RWPE2 (cell line): Measurements from ENCODE around the gene ZNF213.

ENCODE experiments used
- ATAC-seq: fragments of 200-7000 bp; cut with Tn5 transposase; 3 replicates; pipeline ENCODE4 v1.9.1; 2021; ENCODE audit warnings: low read depth
- DNase-seq: peaks from one replicate; pipeline ENCODE4 v3.0.0-alpha.2; 2020; ENCODE audit warnings: low spot score
- H3K27ac ChIP-seq: fragments of 450-650 bp; 2 replicates; pipeline ENCODE4 v1.5.1; 2017; ENCODE audit warnings: mild to moderate bottlenecking; ENCODE audit not compliant: poor library complexity, severe bottlenecking
- H3K27me3 ChIP-seq: fragments of 250-450 bp; sonication (Bioruptor Pico); 2 replicates; pipeline ENCODE4 v1.5.1; 2021; ENCODE audit warnings: mild to moderate bottlenecking, moderate library complexity; ENCODE audit not compliant: insufficient read depth, poor library complexity, severe bottlenecking
- H3K36me3 ChIP-seq: fragments of 250-450 bp; sonication (Bioruptor Pico); 2 replicates; pipeline ENCODE4 v1.5.1; 2020; ENCODE audit warnings: low read depth, mild to moderate bottlenecking, moderate library complexity
- H3K4me1 ChIP-seq: fragments of 250-450 bp; sonication (Bioruptor Pico); 2 replicates; pipeline ENCODE4 v1.5.1; 2021; ENCODE audit warnings: mild to moderate bottlenecking, moderate library complexity; ENCODE audit not compliant: insufficient read depth, poor library complexity, severe bottlenecking
- H3K4me3 ChIP-seq: fragments of 250-450 bp; sonication (Bioruptor Pico); 2 replicates; pipeline ENCODE4 v1.5.1; 2021; ENCODE audit warnings: mild to moderate bottlenecking, moderate library complexity; ENCODE audit not compliant: severe bottlenecking
- H3K9me3 ChIP-seq: fragments of 250-450 bp; sonication (Bioruptor Pico); 2 replicates; pipeline ENCODE4 v1.5.1; 2021; ENCODE audit warnings: mild to moderate bottlenecking, moderate library complexity; ENCODE audit not compliant: severe bottlenecking
- TF ChIP-seq, protein P1 (sequence below): fragments of 450-650 bp; IDR thresholded peaks from one replicate; pipeline ENCODE4 v1.5.1; 2017; ENCODE audit warnings: mild to moderate bottlenecking, moderate library complexity; ENCODE audit not compliant: poor library complexity, severe bottlenecking

The ZNF213 gene

DNA sequence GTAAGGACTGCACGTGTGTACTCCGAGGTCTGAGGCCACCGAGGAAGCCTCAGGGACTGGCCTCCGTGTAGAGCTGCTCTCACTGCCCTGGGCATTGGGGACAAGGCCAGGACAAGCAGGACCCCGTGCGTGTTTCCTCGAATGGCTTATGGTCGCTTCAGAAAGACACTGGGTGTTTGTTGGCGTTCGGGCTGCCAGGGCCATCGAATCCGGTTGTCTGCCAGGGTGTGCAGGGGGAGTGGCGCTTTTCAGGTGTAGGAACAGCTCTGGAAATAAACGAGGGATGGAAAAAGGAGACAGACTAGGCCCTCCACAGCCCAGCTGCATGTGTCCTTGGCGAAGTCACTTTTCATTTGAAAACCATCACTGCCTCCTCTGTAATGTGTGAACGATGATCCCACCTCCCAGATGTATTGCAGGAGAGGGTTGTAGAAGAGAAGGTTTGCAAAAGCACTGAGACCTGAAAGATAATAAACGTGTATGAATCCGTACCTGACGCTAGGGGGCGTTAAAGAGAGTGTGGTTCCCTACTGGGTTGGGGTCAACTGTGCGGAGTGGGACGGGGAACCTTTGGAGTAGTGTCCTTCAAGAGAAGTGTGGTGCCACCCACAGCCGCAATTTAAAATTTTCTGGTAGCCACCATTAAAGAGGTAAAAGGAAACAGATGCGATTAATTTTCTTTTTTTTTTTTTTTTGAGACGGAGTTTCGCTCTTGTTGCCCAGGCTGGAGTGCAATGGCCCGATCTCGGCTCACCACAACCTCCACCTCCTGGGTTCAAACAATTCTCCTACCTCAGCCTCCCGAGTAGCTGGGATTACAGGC, 33.6 kb upstream of the ZNF213 start:
- H3K27me3 ChIP-seq = no peaks in the 10 kb centered on the region
- no peaks in the 10 kb centered on the region for H3K9me3 ChIP-seq
- no peak for ATAC-seq
- H3K36me3 ChIP-seq = no peaks in the 10 kb centered on the region
- no peak overlapping the region for H3K27ac ChIP-seq
- peaks cover 6% of the 10 kb centered on the region for H3K4me1 ChIP-seq
- TF ChIP-seq, protein P1, sequence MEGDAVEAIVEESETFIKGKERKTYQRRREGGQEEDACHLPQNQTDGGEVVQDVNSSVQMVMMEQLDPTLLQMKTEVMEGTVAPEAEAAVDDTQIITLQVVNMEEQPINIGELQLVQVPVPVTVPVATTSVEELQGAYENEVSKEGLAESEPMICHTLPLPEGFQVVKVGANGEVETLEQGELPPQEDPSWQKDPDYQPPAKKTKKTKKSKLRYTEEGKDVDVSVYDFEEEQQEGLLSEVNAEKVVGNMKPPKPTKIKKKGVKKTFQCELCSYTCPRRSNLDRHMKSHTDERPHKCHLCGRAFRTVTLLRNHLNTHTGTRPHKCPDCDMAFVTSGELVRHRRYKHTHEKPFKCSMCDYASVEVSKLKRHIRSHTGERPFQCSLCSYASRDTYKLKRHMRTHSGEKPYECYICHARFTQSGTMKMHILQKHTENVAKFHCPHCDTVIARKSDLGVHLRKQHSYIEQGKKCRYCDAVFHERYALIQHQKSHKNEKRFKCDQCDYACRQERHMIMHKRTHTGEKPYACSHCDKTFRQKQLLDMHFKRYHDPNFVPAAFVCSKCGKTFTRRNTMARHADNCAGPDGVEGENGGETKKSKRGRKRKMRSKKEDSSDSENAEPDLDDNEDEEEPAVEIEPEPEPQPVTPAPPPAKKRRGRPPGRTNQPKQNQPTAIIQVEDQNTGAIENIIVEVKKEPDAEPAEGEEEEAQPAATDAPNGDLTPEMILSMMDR = peak; percentile 60
- no peak overlapping the region for H3K4me3 ChIP-seq
- DNase-seq = no peak

DNA sequence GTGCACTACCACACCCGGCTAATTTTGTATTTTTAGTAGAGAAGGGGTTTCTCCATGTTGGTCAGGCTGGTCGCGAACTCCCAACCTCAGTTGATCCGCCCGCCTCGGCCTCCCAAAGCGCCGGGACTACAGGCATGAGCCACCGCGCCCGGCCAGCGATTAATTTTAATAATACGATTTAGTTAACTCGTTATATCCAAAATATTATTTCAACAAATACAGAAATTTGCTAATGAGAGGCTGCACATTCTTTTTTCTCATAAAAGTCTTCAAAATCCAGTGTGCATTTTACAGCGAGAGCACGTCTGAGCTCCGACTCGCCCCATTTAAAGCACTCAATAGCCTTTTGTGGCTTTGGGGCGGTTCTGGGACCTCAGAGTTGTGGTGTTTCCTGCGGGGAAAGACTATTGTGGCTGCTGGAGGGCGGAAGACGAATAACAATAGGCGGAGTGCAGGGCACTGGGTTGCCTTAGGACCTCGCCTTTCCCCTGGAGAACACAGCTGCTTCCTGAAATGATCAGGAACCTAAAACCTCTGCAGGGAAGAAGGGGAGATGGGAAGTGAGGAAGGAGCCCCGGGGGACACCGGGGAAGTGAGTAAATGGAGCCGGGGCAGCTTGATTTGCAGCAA, 32.9 kb upstream of the ZNF213 start:
- no peak for ATAC-seq
- Histone ChIP-seq H3K27me3 (no peaks in the 10 kb centered on the region), H3K36me3 (no peaks in the 10 kb centered on the region), H3K27ac (no peak overlapping the region), H3K4me3 (no peak overlapping the region), H3K4me1 (peaks cover 6% of the 10 kb centered on the region), H3K9me3 (no peaks in the 10 kb centered on the region)
- no peak for DNase-seq
- TF ChIP-seq, protein P1 = no peak

DNA sequence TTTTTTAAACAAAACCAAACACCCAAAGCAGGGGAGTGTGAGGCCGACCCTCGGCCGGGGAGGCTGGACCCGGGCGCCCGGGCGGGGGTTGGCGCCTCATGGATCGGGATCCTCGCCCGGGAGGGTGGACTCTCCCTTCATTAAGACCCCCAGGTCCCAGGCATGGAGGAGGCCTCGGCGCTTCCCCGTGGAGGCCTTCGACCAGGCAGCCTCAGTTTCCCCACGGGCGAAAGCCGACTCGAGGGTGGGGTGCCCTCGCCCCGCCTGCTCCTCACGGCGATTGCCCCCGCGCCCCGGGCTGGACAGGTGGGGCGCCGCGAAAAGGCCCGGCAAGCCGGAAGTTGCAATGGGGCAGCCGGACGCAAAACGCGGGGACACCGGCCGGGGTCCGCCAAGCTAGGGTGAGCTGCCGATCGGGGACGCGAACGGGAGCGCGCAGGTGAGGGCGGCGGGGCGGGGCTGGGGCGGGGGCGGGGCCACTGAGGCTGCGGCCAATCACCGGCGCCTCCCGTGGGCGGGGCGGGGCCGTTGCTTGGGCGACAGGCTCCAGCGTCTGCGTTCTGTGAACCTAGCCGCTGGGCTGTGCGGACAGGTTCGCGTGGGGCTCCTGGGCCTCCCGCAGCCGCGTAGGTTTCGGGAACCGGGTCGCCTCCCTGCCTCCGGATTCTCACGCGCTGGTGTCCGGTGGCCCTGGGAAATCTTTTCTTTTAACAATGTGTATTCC, 28.5 kb upstream of the ZNF213 start:
- Histone ChIP-seq H3K9me3 (no peaks in the 10 kb centered on the region), H3K4me1 (peaks cover 4% of the 10 kb centered on the region), H3K27ac (peak overlapping the region; percentile 33), H3K27me3 (no peaks in the 10 kb centered on the region), H3K4me3 (peak overlapping the region; percentile 49), H3K36me3 (no peaks in the 10 kb centered on the region)
- TF ChIP-seq, protein P1 = no peak
- ATAC-seq (peak; percentile 95), DNase-seq (peak; percentile 92)

DNA sequence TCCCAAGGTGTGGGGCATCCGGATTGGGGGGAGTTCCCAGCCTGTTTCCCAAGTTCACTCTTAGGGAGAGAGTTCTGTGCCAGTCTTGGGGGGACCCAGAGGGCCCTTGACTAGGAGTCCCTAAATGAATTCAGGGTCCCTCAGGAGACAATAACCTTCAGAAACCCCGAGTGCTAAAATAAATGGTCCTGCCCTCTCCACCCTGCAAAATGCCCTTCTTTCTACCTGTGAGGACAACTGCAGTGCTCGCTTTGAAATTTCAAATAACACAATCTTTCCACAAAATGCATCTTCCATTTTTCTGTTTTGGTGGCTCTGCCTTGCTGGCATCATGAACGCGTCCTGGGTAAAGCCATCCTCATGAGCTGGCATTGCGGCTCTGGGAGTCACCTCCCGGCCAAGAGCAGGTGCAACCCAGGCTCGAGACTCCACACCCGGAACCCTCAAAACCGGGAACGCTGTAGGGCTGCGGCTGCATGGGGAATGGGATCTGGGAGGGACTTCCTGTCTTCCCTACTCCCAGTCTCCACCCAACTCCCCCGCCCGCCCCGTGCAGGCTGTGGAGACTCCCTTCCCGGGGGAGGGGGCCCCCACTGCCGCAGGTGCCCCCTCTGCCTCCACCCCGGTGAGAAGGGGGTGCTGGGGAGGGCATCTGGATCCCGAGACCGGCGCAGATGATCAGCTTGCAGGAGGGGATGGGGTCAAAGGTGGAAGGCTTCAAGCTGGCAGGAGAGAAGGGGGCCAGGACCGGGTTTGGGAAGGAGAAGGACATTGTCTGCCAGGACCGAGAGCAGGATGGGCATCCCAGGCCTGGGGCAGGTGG, 22.6 kb upstream of the ZNF213 start, which contains the start of gene ZNF205:
Gene ZNF205, plus strand, starts transcription at position 529 of the 823 bp plus-strand sequence. CDS start 845 bp downstream, outside the sequence.
- Histone ChIP-seq H3K36me3 (peaks cover 29% of the 10 kb centered on the region), H3K4me3 (peak within 1 kb of the TSS; percentile 87), H3K27ac (peak within 1 kb of the TSS; percentile 19), H3K4me1 (peaks cover 5% of the 10 kb centered on the region), H3K27me3 (no peaks in the 10 kb centered on the region), H3K9me3 (no peaks in the 10 kb centered on the region)
- DNase-seq (no peak), ATAC-seq (peak; percentile 97)
- TF ChIP-seq, protein P1 = no peak
